GM21529 (cell line): ENCODE results near the gene CNOT3.
"Not testable (repeated sequence)": the region's sequence is repeated elsewhere in the genome, so short reads cannot be mapped to it uniquely, and the experiment has no call there.

Experiments
- ATAC-seq: cut with Tn5 transposase; IDR thresholded peaks from one replicate; pipeline ENCODE4 v1.9.1; 2021; ENCODE audit not compliant: unreplicated experiment

The CNOT3 gene

DNA sequence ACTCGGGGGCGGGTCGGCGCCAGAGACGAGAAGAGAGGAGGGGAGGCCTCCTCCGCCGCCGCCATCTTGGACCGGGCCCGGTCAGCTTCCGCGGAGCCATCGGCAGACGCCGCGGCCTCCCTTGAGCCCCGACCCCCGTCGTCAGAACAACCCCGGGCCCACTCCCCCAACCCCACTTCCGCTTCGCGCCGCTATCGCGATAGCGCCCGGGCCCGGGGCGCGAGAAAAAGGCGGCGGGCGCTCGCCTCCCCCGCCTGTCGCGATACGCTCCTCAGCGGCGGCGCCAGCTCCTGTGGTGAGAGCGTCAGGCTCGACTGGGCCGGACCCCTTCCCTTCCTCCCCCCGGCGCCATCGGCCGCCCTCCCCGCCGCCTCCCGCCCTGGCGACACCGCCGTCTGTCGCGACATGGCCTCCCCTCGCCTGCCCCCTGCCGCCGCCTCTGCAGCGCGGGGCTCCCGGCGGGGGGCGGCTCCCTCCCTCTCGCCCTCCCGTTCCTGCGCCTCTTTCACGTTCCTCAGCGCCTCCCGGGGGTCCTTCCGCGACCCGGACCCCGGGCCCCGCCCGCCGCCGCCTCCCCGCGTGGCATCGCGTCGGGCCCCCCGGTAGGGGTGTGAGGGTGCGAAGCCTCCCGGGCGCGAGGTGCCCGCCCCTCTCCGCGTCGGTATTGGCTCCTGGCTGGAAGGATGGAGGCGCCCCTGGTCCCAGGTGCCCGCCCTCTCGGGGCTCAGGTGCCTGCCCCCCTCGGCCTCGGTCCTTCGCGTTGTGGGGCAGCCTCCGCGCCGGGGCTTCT is at the start of gene CNOT3:
CNOT3 (plus strand) TSS at position 64 of the 790 bp plus-strand sequence. CDS start 5,217 bp downstream, outside the sequence.
- ATAC-seq, result no peak

DNA sequence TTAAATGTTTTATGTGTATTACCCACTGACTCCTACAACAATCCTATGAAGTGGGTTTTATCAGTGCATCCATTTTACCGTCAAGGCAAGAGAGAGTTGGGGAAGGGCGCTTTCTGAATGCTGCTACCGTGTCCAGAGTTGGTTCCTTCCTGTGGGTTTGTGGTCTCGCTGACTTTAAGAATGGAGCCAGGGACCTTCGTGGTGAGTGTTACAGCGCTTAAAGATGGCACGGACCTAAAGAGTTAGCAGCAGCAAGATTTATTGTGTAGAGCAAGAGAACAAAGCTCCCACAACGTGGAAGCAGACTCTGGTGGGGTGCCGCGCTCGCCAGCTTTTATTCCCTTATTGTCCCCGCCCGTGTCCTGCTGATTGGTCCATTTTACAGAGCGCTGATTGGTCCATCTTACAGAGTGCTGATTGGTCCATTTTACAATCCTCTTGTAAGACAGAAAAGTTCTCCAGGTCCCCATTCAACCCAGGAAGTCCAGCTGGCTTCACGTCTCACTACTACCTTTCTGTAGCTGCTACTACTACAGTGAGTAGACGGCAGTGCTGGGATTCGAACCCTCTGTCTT is 43.0 kb upstream of the CNOT3 start:
- ATAC-seq, result no peak

GRCh38 chr19:54095136-54095858 is 42.3 kb upstream of the CNOT3 start:
- ATAC-seq, result no peak

DNA sequence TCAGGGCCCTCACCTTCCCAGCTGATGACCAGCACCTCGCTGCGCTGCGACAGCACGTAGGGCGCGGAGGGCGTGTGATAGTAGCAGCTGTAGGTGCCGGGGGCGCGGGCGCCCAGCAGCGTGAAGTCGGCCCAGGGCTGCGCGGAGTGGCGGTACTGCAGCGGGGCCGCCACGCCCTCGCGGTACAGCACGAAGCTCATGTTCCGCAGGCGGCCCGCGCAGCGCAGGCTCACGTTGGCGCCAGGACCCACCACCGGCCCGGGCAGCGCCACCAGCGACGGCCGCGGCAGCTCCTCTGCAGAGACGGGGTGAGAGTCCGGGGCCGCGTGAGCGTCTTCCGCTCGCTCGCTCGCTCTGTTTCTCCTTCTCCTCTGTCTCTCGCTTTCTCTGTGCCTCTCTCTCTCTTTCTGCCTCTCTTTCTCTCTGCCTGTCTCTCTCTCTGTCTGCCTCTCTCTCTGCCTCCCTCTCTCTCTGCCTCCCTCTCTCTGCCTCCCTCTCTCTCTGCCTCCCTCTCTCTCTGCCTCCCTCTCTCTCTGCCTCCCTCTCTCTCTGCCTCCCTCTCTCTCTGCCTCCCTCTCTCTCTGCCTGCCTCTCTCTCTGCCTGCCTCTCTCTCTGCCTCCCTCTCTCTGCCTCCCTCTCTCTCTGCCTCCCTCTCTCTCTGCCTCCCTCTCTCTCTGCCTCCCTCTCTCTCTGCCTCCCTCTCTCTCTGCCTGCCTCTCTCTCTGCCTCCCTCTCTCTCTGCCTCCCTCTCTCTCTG is 41.5 kb upstream of the CNOT3 start:
- ATAC-seq, result not testable (repeated sequence)

DNA sequence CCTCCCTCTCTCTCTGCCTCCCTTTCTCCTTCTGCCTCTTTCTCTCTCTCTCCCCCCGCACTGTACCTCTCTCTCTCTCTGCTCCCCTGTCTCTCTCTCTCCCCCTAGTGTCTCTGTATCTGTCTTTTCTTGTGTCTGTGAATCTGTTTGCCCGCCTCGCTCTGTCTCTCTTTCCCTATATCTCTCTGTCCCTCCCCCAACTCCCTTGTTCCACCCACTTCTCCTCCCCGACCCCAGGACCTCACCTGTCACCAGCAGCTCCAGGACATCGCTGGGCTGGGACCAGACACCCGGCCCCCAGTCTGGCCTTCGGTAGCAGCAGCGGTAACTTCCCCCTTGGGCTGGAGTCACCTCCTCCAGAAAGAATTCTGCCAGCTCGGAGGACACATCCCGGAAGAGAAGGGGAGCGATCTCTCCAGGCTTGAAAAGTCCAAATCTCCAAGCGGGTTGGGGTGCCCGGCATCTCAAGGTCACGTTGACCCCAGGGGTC is 40.9 kb upstream of the CNOT3 start:
- no peak for ATAC-seq

DNA sequence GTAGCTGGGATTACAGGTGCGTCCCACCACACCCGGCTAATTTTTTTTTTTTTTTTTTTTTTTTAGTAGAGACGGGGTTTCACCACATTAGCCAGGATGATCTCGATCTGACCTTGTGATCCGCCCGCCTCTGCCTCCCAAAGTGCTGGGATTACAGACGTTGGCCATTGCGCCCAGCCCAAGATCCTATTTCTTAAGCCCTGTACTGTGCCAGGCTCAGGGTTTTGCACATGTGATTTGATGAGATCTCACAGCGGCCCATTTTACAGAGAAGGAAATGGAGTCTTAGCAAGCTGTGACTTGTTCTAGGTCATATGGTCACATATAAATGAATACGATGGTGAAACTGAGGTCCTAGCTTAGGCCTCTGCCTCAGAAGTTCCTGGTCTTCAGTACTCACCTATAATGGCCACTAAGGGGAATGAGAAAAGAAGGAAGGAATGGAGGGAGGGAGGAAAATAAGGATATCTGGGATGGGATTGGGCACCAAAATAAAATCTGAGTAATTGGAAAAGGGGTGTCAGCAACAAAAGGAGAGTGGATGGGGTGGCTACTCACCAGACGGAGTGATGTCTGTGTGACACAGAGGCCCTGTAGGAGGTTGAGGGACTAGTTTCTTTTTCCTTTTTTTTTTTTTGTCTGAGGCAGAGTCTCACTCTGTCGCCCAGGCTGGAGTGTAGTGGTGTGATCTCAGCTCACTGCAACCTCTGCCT is 38.2 kb upstream of the CNOT3 start:
- ATAC-seq, result no peak

- not testable (repeated sequence) for ATAC-seq
Observed at GRCh38 chr19:54099903-54100255, 37.7 kb upstream of the CNOT3 start.

- no peak for ATAC-seq
Observed at GRCh38 chr19:54100561-54100960, 37.0 kb upstream of the CNOT3 start, which contains the start of gene OSCAR. OSCAR (minus strand) TSS chr19:54100803; CDS start chr19:54100792, 11 bp downstream.

DNA sequence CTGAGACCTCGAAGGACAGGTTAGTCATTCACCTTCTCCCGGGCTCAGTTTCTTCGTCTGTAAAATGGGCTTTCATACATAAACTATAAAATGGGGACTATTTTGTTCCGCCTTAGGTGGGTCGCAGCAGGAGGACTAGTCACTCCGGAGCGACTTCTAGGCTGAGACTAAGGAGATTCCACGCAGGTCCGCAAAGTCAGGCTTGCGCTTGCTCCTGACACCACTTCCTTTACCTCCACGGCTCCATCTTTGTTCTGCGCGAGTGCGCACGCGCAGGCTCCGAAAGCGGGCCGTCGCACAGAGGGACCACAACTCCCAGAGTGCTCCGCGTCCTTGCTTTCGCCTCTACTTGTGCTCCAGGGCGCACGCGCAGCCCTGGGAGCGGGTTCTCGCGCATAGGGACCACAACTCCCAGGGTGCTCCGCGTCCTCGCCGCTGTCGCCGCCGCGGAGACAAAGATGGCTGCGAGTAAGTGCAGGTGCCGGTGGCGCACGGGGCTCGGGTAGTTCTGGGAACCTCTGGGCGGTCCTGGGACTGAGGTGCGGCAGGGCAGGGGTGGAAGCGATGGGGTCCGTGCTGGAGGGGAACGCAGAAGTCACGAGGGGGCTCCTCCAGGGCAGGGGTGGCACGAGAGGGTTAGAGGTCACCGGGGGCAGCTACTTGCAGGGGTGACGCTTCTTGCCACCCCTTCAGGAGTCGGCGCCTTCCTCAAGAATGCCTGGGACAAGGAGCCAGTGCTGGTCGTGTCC is 35.0 kb upstream of the CNOT3 start, which contains the start of gene NDUFA3:
NDUFA3 (plus strand) TSS at position 435 of the 749 bp plus-strand sequence; CDS start at position 459, 24 bp downstream.
- ATAC-seq, result peak; percentile 92

DNA sequence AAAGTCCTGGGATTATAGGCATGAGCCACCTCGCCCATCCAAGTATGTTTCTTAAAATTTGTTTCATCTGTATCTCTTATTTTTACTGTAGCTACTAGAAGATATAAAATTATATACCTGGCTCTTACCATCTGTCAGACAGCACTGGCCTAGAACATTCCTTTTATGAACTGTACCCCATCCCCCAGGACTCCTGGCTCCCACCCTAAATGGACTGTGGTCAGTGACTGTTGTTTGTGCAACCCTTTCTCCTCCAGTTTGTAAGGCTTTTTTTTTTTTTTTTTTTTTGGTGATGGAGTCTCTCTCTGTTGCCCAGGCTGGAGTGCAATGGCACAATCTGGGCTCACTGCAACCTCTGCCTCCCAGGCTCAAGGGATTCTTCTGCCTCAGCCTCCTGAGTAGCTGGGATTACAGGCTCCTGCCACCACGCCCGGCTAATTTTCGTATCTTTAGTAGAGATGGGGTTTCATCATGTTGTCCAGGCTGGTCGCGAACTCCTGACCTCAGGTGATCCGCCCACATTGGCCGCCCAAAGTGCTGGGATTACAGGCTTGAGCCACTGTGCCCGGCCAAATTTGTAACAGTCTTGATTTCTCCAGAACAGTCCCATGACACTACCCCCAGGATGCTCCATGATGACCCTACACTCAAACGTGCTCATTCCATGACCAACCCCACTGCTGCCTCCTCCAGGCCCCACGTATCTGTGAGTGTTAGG is 32.4 kb upstream of the CNOT3 start:
- no peak for ATAC-seq

- no peak for ATAC-seq
Observed at GRCh38 chr19:54105796-54106195, 31.8 kb upstream of the CNOT3 start.

GRCh38 chr19:54106716-54107115 is 30.8 kb upstream of the CNOT3 start:
- ATAC-seq, result no peak

- no peak for ATAC-seq
Observed at GRCh38 chr19:54107876-54108490, 29.6 kb upstream of the CNOT3 start.

DNA sequence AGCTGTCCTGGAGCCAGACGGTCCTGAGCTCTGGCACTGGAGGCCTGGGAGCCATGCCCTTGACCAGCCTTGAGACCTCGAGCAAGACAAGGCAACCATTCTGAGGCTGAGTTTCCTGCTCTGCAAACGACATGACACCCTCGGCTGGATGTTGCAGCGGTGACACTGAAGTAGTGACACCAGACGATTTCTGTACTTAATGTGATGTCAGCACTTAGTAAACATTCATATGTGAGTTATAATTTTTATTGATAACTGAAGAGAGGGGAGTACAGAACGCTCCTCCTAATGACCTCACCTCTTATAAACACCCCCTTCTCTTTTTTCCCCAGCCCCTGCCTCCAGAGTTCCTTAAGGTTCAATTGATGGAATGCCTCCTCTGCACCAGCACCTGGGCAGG is 29.1 kb upstream of the CNOT3 start:
- ATAC-seq, result no peak

DNA sequence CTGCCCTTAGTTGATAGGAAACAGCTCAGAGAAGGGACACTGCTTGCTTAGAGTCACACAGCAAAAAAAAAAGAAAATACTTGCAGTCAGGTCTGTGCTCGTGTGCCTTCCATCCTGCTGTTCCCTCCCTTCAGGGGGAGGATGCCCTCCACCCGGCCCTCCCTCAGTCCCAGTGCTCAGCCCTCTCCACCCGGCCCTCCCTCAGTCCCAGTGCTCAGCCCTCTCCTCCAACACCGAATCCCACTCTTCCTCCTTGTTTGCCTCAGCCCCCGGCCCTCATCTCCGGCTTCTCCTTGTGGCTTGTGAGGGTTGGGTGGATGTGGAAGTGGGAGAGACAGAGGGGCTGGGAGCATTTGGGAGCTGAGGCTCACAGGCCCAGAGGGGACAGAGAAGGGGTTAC is 27.9 kb upstream of the CNOT3 start:
- no peak for ATAC-seq

GRCh38 chr19:54114340-54115108 is 23.0 kb upstream of the CNOT3 start:
- no peak for ATAC-seq
